PFSK-1 (cell line): ENCODE measurements around the gene LIPM.

Source experiments
- FOXP2 ChIP-seq: optimal IDR thresholded peaks from 2 replicates; pipeline ENCODE3; 2011; ENCODE audit warnings: borderline replicate concordance, control low read depth, inconsistent platforms; ENCODE audit not compliant: insufficient read depth; ENCODE audit errors: extremely low read length, extremely low read depth
- POLR2AphosphoS5 ChIP-seq: IDR thresholded peaks from 2 replicates; pipeline ENCODE4 v1.6.1; 2012; ENCODE audit warnings: low read depth, mild to moderate bottlenecking, control low read depth, low read length, moderate library complexity
- SIN3A ChIP-seq: IDR thresholded peaks from 2 replicates; pipeline ENCODE4 v1.6.1; 2012; ENCODE audit warnings: mild to moderate bottlenecking, low read length, moderate library complexity, borderline replicate concordance; ENCODE audit not compliant: insufficient read depth
- TAF1 ChIP-seq: IDR thresholded peaks from 2 replicates; pipeline ENCODE4 v1.6.1; 2012; ENCODE audit warnings: low read length, control low read depth, borderline replicate concordance; ENCODE audit not compliant: insufficient read depth
- TF ChIP-seq, protein P1 (sequence below), 2 experiments: IDR thresholded peaks; 2 replicates each; pipeline versions ENCODE4 v1.6.1 to v1.8.0; 2011 to 2012; ENCODE audit warnings: low read depth in 2 of 2, low read length in 2 of 2, control low read depth in 1 of 2, inconsistent platforms in 1 of 2, mild to moderate bottlenecking in 1 of 2, moderate library complexity in 1 of 2; ENCODE audit not compliant: insufficient read depth in 1 of 2

DNA sequence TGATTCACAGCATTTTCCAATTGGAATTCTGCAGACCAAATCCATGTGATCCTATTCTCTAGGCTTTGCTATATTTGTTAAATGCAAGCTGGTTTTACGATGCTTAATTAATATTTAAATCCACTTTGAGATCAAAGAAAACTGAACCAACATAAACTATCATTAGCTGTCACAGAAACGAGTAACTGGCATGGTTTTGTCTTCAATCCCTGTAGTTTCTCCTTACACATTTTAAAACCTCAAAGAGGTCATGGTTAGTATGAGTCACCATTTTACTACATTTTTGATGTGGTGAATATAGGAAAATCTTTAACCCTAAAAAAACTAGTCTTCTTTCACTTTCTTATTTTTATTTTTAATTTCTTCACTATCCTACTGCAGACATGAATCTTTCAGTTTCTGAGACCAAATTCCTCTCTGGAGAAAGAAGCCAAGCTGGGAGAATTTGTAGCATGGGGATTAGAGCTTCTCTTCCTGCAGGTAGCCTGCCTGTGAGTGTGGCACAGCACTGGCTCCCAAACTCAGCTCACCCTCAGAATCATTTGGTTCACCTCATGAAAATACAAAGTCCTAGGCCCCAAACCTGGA, 8.7 kb upstream of the LIPM start:
- TF ChIP-seq, protein P1, sequence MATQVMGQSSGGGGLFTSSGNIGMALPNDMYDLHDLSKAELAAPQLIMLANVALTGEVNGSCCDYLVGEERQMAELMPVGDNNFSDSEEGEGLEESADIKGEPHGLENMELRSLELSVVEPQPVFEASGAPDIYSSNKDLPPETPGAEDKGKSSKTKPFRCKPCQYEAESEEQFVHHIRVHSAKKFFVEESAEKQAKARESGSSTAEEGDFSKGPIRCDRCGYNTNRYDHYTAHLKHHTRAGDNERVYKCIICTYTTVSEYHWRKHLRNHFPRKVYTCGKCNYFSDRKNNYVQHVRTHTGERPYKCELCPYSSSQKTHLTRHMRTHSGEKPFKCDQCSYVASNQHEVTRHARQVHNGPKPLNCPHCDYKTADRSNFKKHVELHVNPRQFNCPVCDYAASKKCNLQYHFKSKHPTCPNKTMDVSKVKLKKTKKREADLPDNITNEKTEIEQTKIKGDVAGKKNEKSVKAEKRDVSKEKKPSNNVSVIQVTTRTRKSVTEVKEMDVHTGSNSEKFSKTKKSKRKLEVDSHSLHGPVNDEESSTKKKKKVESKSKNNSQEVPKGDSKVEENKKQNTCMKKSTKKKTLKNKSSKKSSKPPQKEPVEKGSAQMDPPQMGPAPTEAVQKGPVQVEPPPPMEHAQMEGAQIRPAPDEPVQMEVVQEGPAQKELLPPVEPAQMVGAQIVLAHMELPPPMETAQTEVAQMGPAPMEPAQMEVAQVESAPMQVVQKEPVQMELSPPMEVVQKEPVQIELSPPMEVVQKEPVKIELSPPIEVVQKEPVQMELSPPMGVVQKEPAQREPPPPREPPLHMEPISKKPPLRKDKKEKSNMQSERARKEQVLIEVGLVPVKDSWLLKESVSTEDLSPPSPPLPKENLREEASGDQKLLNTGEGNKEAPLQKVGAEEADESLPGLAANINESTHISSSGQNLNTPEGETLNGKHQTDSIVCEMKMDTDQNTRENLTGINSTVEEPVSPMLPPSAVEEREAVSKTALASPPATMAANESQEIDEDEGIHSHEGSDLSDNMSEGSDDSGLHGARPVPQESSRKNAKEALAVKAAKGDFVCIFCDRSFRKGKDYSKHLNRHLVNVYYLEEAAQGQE (IDR thresholded peaks at IDR 0.05; ENCODE audit: insufficient read depth in 1 of 2, low read depth in 2 of 2, low read length in 2 of 2), result no peak
- TF ChIP-seq POLR2AphosphoS5, result no peak
- no peak for TF ChIP-seq TAF1
- no peak for TF ChIP-seq SIN3A
- TF ChIP-seq FOXP2, result no peak
